ENCODE data around the gene KRT34.
A peak's percentile ranks its signal among the peaks of the same experiment; 100 is the strongest.
"Not testable (repeated sequence)": the region's sequence is repeated elsewhere in the genome, so short reads cannot be mapped to it uniquely, and the experiment has no call there.

The KRT34 gene

DNA sequence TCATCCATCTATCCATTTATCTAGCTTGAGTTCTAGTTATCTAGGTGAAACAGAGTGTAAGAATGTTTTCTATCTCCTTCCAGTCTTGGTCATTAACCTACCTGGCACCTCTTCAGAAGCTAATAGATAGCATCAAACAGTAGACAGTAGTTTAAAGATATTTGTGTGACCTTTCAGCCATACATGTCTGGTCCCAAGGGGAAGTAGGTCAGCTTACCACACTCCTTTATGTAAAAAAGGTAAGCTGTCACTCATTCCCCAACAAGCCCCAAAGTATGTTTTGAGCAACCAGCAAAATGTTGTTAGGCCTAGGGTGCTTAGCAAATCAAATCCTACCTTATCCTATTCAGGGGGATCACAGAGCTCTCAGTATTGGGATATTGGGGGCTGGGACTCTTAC, 16.0 kb downstream of the KRT34 start:
- no peak for DNase-seq (ENCODE audit: low read depth)

DNA sequence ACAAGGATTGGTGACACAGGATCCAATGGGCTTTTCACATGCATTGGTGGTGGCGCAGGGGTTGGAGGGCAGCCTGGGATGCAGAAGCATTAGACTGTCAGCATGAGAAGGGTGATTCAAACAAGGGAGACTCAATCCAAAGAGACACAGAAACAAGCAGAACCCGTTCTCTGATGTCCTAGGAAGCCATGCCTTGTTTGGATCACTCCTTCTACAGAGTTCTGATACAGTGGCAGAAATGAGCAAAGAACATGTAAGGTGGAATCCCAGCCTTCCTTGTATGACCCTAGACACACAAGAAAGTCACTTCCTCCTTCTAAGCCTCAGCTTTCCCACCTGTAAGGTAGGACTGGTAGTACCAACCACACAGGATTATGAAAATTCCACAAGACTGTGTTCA, 18.2 kb downstream of the KRT34 start:
- DNase-seq (ENCODE audit: low read depth) = no peak

DNA sequence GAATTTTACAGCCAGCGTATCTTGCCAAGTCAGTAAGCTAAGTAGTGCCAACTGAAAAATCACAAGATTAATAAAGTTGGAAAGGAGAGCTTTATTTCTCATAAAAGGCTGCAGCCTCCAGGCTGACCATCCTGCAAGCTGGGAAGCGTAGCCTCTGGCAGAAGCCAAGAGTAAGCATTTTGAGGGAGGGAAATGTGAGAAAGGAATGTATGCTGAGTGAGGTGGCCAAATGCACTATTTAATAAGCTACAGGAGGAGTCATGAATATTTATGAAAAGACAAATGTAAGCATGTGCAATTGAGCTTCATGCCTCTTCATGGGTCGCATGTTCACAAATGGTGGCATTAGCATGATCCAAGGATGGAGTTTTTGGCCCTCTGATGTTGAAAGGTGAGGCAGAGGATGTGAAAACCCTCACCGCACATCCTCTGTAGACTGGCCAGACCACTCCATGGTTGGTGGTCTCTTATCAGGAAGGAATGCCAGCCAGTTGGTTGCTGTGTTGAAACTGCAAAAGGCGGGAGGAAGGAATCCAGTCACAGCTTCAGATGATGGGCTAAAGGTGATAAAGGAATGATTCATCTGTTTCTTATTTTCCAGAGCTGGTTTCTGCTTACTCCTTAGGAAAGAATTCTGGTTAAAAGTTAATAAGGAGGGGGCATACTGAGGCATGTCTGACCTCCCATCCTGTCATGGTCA, 21.7 kb downstream of the KRT34 start:
- DNase-seq (ENCODE audit: low read depth) = no peak

DNA sequence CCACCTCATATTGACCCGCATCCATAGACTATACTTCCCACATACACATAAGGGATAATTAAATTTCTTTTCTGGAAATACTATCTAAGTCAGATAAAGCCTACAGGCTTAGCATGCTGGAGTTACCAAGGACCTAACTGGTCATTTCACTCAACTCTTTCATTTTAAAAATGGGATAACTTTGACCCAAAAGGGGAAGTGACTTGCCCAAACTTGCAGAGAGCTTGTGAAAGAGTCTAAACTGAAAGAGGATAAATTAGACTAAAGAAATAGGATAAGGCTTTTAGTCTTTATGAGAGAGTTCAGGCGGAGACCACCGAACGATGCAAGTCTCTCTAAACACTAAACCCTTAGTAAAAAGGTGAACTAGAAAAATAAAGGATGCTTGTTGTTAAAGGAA, 27.6 kb downstream of the KRT34 start:
- no peak for DNase-seq (ENCODE audit: low read depth)

- DNase-seq (ENCODE audit: low read depth) = no peak
Observed at GRCh38 chr17:41352597-41353366, 29.3 kb downstream of the KRT34 start.

- no peak for DNase-seq (ENCODE audit: low read depth)
Observed at GRCh38 chr17:41351177-41351576, 30.9 kb downstream of the KRT34 start.

- DNase-seq (ENCODE audit: low read depth) = not testable (repeated sequence)
Observed at GRCh38 chr17:41350381-41350878, 31.7 kb downstream of the KRT34 start, which contains the start of gene KRT33A. TSS of gene KRT33A (minus strand) at chr17:41350828. CDS start at chr17:41350767, 61 bp downstream.

DNA sequence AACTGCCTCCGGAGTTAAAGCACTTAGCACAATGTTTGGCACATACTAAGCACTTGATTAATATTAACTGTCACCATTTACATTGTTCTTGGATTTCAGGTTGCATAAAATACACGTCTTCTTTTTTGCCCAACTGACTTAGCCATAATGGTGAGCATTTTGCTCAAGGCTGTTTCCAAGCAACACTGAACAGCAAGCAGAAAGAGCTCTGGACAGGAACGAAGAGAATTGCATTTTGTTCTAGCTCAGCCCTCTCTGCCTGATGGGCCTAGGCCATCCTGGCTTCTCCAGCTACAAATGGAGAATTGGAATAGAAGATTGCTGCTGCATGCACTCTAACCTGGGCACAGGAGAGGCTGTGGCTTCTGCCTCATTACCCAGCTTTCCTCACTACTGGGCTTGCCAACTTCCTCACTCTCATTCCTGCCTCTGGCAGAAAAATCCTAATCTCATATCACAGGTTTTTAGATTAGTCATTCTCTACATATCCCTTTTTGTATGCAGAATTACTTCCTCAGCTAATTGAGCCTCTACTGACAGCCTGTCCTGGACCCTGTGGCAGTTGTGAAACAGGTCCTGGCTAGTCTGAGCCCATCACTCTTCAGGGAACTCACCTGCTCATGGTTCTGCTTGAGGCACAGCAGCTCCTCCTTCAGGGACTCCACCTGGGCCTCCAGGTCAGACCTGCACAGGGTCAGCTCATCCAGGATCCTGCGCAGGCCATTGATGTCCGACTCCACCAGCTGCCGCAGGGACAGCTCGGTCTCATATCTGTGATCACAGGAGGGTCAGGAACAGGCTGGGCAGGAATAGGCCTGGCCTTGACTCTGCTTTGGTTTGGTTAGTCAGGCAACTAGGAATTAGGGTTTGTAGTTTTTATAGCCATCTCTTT, 34.0 kb downstream of the KRT34 start:
- no peak for DNase-seq (ENCODE audit: low read depth)

- not testable (repeated sequence) for DNase-seq (ENCODE audit: low read depth)
Observed at GRCh38 chr17:41346421-41346820, 35.7 kb downstream of the KRT34 start.

DNA sequence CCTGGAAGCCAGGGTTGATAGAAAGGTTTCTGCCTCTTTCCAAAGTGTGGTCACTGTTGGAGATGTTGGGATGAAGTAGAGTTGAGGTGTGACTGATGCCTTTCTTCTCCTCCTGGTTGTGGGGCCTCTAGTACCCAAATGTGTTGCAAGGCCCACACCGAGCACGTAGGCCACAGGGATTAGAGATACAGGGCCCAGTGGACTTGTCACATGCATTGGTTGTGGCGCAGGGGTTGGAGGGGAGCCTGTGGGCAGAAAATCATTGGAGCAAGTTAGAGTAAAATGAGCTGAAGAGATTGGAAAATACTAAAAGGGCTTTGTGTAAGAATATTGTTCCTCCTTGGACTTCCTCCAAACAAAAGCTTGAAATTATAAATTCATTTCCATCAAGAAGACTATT, 36.1 kb downstream of the KRT34 start:
- no peak for DNase-seq (ENCODE audit: low read depth)

- DNase-seq (ENCODE audit: low read depth) = no peak
Observed at GRCh38 chr17:41343029-41343428, 39.1 kb downstream of the KRT34 start.

DNA sequence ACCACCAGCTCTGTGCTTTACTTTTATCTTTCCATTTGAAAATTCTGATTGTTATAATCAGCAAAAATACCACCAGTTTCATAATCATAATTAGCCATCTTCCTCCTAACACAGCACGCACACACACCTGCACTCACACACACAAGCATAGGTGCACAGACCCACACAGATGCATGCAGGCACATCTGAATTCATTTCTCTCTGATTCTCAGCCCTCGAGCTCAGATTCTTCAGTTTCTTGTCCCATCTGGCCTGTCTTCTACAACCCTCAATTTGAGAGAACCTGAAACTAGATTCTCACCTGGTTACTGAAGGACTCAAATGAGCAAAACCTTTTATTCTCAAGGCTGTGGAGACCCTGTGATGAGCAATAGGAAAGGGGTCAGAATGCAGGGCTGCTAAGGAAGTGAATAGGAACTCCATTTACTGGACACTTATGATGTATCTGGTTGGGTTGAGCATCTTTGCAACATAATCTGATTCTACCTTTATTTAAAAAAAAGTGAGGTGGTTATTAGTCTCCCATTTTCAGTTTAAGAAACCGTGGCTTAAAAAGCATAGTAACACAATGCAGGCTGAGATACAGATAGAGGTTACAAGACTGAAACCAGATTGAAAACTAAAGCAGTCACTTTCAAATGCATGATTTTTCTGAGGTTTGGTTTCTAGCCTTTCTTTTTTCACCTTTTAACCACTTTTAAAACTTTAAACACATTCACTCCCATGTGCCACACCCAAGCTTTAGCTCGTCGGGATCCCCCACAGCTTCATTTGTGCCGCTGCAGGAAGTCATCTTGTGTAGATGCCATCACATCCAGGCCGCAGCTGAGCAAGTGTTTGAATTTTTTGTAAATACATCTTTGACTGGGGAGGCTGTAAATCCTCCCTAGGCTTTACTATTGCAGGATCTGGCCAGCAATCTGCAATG, 40.9 kb downstream of the KRT34 start:
- DNase-seq (ENCODE audit: low read depth) = peak; percentile 36

GRCh38 chr17:41340494-41340893, 41.6 kb downstream of the KRT34 start:
- no peak for DNase-seq (ENCODE audit: low read depth)

DNA sequence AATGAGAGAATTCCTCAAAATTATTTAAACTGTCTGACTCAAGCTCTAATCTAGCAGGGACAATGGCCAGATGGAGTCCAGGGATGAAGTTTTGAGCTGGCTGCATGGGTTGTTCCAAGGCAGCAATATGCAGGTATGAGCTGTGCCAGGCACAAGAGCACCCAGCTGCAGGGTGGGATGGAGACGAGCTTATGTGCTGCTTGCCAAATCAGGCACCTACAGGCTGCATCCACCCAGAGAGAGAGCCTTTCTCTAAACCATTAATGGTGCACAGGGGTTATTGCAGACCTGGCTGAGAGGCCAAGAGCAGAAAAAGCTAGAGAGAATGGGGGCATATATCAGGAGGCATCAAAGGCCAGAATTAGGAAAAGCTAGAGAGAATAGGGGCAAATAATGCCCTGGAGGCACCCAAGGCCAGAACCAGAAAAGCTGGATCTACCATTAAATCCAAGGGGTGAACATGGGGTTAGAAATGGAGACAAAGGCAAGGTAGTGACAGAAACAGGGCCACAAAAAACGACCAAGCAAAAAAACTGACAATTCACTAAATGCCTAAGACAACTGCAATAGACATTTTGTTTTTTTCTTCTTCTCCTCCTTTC, 42.4 kb downstream of the KRT34 start:
- no peak for DNase-seq (ENCODE audit: low read depth)

DNA sequence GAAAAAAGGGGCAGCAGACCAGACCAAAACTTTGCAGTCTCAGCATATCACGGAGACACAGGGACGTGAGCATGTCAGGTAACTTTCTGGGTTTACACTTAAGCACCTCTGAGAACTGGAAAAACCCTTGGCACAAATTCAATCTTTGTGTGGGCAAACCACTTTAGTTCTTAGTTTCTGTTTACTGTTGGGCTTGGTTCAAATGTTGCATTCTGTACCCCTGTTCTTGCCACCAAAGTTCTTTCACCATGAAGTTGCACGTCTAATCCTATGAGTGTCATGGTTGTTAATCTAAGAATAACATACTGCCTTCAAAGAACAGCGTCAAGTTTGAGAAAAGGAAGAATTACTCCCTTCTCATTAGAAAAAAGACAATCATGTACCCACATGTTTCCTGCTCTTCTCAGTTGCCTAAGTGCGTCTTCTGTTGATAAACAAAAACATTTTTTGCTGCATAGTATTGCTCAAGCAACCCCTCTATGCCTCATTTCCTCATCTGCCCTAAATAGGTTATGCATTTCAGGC, 43.1 kb downstream of the KRT34 start:
- DNase-seq (ENCODE audit: low read depth) = no peak

GRCh38 chr17:41335747-41336146, 46.4 kb downstream of the KRT34 start:
- no peak for DNase-seq (ENCODE audit: low read depth)

GRCh38 chr17:41334385-41335305, 47.5 kb downstream of the KRT34 start:
- DNase-seq (ENCODE audit: low read depth) = no peak

DNA sequence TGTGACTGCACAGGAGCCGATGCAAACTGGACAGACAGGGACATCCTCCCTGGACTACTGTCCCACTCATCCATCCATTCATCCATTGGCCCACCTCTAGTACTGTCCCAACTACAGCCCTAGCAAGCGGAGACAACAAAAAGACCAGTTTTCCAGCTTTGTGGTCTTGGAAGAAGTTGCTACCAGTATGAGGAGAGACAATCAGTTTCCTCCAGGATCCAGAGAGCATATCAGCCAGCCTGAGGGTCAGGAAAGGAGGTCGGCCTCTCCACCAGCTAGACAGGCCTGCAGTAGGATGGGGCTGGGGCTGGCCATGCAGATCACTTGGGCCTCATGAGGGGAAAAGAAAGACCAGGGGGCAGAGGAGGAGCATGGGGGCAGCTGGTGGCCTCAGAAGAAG, 48.3 kb downstream of the KRT34 start:
- DNase-seq (ENCODE audit: low read depth) = no peak

DNA sequence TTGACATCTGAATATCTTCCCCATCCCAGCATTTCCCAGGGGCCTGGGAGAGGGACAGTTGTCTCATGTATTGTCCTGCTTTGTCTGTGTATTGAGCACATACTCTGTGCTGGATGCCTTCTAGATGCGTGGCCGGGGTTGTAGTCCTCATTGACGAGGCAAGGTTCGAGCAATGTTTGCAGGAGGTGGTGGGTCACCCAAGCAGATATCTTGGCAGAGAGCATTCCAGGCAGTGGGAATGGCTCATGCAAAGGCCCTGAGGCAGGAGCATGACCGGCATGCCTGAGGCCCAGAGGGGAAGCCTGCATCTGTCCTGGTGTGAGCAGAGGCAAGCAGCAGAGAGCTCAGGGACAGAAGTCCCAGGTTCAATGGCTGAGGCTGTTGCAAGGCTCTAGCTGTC, 49.0 kb downstream of the KRT34 start:
- DNase-seq (ENCODE audit: low read depth) = no peak

Data from activated T-cell treated with anti-CD3 and anti-CD28 coated beads for 1 hour (primary cell).